ENCODE data around the gene RTL3. TPM values are rescaled to one million over a fixed set of nuclear protein-coding genes. Genes with fewer than 3 reads are reported as not detected.
"Not testable (repeated sequence)": the region's sequence is repeated elsewhere in the genome, so short reads cannot be mapped to it uniquely, and the experiment has no call there.

Gene RTL3
- total RNA-seq, 1 donor from 2014 or later = not detected

- TF ChIP-seq CTCF (IDR thresholded peaks at IDR 0.05; ENCODE audit: unreplicated experiment) = no peak
- Mint-ChIP-seq H3K4me3 (ENCODE audit: low read depth) (no peak overlapping the region), H3K27ac (no peak overlapping the region), H3K9me3 (ENCODE audit: low read depth) (peaks cover 47% of the 10 kb centered on the region), H3K4me1 (ENCODE audit: low read depth) (no peaks in the 10 kb centered on the region), H3K36me3 (ENCODE audit: insufficient read depth) (peaks cover 4% of the 10 kb centered on the region), H3K27me3 (no peaks in the 10 kb centered on the region)
- no peak for DNase-seq (ENCODE audit: low spot score, unreplicated experiment)
Measured at GRCh38 chrX:78643874-78644273, 15.3 kb downstream of the RTL3 start.

DNA sequence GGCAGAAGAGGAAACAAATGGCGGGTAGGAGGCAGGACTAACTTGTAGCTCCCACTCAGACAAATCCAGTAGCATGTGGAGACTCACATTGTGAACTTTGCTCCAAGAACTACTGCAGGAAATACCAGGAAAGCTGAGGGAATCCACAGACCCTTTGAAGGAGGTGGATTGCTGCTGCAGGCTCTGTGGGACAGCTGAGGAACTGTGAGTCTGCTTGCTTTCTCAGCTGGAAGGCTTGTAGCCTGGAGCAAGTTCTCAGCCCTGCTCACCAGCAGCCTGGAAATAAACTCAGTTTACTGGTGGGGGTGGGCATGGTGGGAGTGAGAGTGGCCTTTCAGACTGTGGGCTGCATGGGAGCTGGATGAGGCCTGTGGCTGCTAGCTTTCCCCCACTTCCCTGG, 16.0 kb downstream of the RTL3 start:
- no peak overlapping the region for H3K4me3 Mint-ChIP-seq (ENCODE audit: low read depth)
- DNase-seq (ENCODE audit: low spot score, unreplicated experiment) = no peak
- H3K4me1 Mint-ChIP-seq (ENCODE audit: low read depth) = no peaks in the 10 kb centered on the region
- H3K27me3 Mint-ChIP-seq = no peaks in the 10 kb centered on the region
- H3K36me3 Mint-ChIP-seq (ENCODE audit: insufficient read depth) = peaks cover 2% of the 10 kb centered on the region
- peaks cover 48% of the 10 kb centered on the region for H3K9me3 Mint-ChIP-seq (ENCODE audit: low read depth)
- H3K27ac Mint-ChIP-seq = no peak overlapping the region
- no peak for TF ChIP-seq CTCF (IDR thresholded peaks at IDR 0.05; ENCODE audit: unreplicated experiment)

- H3K27me3 Mint-ChIP-seq; H3K4me3 Mint-ChIP-seq (ENCODE audit: low read depth); H3K27ac Mint-ChIP-seq; H3K4me1 Mint-ChIP-seq (ENCODE audit: low read depth); DNase-seq (ENCODE audit: low spot score, unreplicated experiment); H3K36me3 Mint-ChIP-seq (ENCODE audit: insufficient read depth): not testable (repeated sequence)
- H3K9me3 Mint-ChIP-seq (ENCODE audit: low read depth) = peaks cover 45% of the 10 kb centered on the region
Measured at GRCh38 chrX:78636096-78636495, 23.0 kb downstream of the RTL3 start.

DNA sequence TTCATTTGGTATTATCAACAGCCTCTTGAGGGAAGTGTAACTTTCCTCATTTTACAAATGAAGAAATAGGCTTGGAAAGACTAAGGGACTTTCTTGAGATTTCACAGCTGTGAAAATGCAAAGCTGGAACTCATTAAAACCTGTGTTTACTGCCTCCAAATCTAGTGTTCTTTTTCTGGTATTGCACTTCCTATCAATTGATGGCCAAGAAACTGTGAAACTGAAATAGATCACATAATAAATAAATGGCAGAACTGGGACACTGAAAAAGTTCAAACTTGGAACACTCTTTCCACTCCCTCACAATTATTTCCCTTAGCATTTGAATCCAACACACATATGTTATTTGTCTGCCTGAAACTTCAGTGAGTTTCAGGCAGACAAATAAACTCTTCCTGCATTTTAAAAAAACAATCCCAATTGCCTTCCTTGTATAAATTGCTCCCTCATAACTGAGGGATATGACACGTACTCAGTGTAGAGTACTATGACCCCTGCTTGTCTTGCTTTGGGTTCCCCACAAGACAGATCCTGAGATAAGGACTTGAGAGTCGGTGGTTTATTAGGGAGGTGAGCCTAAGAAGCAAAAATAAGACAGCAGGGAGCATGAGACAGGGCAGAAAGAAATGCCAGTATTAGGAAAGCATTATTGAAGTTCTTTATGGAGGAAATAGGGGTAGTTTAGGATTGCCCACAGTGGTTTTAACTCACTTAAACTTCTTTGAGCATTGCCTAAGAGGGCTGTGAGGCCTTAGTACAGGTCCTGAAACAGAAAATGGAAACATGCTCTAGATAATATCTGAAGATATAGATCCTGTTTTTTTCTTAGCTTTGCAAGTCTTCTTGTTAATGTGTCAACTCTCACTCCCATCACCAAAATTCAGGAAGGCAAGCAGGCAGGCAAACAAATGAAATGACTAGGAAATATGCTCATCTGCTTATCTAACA, 33.9 kb downstream of the RTL3 start:
- no peak for DNase-seq (ENCODE audit: low spot score, unreplicated experiment)
- Mint-ChIP-seq H3K9me3 (ENCODE audit: low read depth) (peaks cover 4% of the 10 kb centered on the region), H3K27me3 (no peaks in the 10 kb centered on the region), H3K36me3 (ENCODE audit: insufficient read depth) (no peaks in the 10 kb centered on the region), H3K27ac (no peak overlapping the region), H3K4me3 (ENCODE audit: low read depth) (no peak overlapping the region), H3K4me1 (ENCODE audit: low read depth) (no peaks in the 10 kb centered on the region)
- no peak for TF ChIP-seq CTCF (IDR thresholded peaks at IDR 0.05; ENCODE audit: unreplicated experiment)

- H3K4me1 Mint-ChIP-seq (ENCODE audit: low read depth) = no peaks in the 10 kb centered on the region
- peaks cover 4% of the 10 kb centered on the region for H3K9me3 Mint-ChIP-seq (ENCODE audit: low read depth)
- H3K27me3 Mint-ChIP-seq = no peaks in the 10 kb centered on the region
- H3K27ac Mint-ChIP-seq = no peak overlapping the region
- H3K4me3 Mint-ChIP-seq (ENCODE audit: low read depth) = no peak overlapping the region
- DNase-seq (ENCODE audit: low spot score, unreplicated experiment) = no peak
- no peaks in the 10 kb centered on the region for H3K36me3 Mint-ChIP-seq (ENCODE audit: insufficient read depth)
- TF ChIP-seq CTCF (IDR thresholded peaks at IDR 0.05; ENCODE audit: unreplicated experiment) = no peak
Measured at GRCh38 chrX:78624426-78624825, 34.7 kb downstream of the RTL3 start.

DNA sequence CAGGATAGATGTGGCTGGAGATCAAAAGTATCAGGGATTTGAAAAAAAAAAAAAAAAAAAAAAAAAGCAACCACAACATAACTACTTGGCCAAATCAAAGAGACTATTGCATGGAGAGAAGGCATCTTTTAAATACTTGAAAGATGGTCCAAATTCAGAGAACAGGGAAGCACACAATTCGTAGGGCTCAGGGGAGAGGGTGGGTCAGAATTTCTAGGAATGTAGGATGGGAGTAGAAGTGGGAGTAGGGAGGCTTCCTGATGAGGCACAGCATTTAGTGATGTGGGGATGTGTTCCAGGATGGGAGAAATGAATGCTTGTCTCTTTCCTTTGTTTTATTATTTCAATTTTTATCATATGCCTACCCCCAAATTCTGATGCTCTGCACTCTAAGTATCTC, 36.3 kb downstream of the RTL3 start:
- Mint-ChIP-seq H3K4me1 (ENCODE audit: low read depth) (no peaks in the 10 kb centered on the region), H3K27me3 (no peaks in the 10 kb centered on the region), H3K9me3 (ENCODE audit: low read depth) (peaks cover 13% of the 10 kb centered on the region), H3K4me3 (ENCODE audit: low read depth) (no peak overlapping the region), H3K27ac (no peak overlapping the region), H3K36me3 (ENCODE audit: insufficient read depth) (no peaks in the 10 kb centered on the region)
- DNase-seq (ENCODE audit: low spot score, unreplicated experiment) = no peak
- TF ChIP-seq CTCF (IDR thresholded peaks at IDR 0.05; ENCODE audit: unreplicated experiment) = no peak
